Endothelial cell of umbilical vein (primary cell): Measurements from ENCODE around the gene CNNM4. TPM values are rescaled to one million over a fixed set of nuclear protein-coding genes. Genes with fewer than 3 reads are reported as not detected.

Experiments used
- BruUV-seq: library from RNA; stranded (reverse); fragments of 400-500 nt; replicated peaks from 2 replicates; lab custom pipeline; 2021; lab: Mats Ljungman, UMichigan
- CTCF ChIA-PET: fragments of 300-600, 350-600 bp; sonication (Branson Sonifier 250); formaldehyde crosslinking; loops from one replicate; lab custom pipeline; 2021; ENCODE audit warnings: antibody characterized with exemption, inconsistent platforms; lab: Charles Lee
- POLR2A ChIA-PET: fragments of 300-600, 350-600 bp; sonication (Branson Sonifier 250); formaldehyde crosslinking; loops from one replicate; lab custom pipeline; 2021; ENCODE audit warnings: antibody characterized with exemption, inconsistent platforms; lab: Charles Lee
- DNase-seq: peaks from one replicate; pipeline ENCODE4 v3.0.0-alpha.2; 2011; ENCODE audit warnings: low read depth, low spot score
- FAIRE-seq: peaks from 2 replicates; lab custom pipeline; 2011; peaks lifted over from hg19 to GRCh38; lab: Jason Lieb, UNC
- H2AFZ ChIP-seq: 2 replicates; pipeline ENCODE4 v1.6.0; 2012; ENCODE audit warnings: low read depth, low read length, control low read depth, inconsistent platforms
- H3K27ac ChIP-seq: 2 replicates; pipeline ENCODE4 v1.5.1; 2011; ENCODE audit warnings: low read depth, mild to moderate bottlenecking, control low read depth, low read length, moderate library complexity; ENCODE audit not compliant: insufficient read depth
- H3K27me3 ChIP-seq, 2 experiments: 2 replicates each; pipeline versions ENCODE4 v1.6.0 to v1.6.1; 2011; ENCODE audit warnings: low read length in 2 of 2, mixed read lengths in 1 of 2; ENCODE audit not compliant: control insufficient read depth in 2 of 2, insufficient read depth in 2 of 2
- H3K36me3 ChIP-seq, 2 experiments: 2 replicates in 1 of 2; 3 replicates in 1 of 2; pipeline ENCODE4 v1.5.1; 2011; ENCODE audit warnings: low read length in 2 of 2, mild to moderate bottlenecking in 1 of 2, moderate library complexity in 1 of 2; ENCODE audit not compliant: control insufficient read depth in 2 of 2, insufficient read depth in 2 of 2; ENCODE audit errors: extremely low read depth in 1 of 2
- H3K4me1 ChIP-seq: 3 replicates; pipeline ENCODE4 v1.5.1; 2011; ENCODE audit warnings: mild to moderate bottlenecking, low read length; ENCODE audit not compliant: control insufficient read depth, insufficient read depth; ENCODE audit errors: extremely low read depth
- H3K4me2 ChIP-seq: 2 replicates; pipeline ENCODE4 v1.6.1; 2011; ENCODE audit warnings: low read length, control low read depth, mixed read lengths; ENCODE audit not compliant: insufficient read depth
- H3K4me3 ChIP-seq, 3 experiments: fragments of 200-600 bp in 1 of 3; sonication (generic), shearing (Covaris generic) in 1 of 3; replicated peaks in 1 of 3; 2 replicates each; pipeline ENCODE4 v1.5.1; 2011 to 2016; ENCODE audit warnings: control low read depth in 3 of 3, low read length in 3 of 3, mild to moderate bottlenecking in 2 of 3, inconsistent platforms in 1 of 3, low read depth in 1 of 3, moderate library complexity in 1 of 3; ENCODE audit not compliant: insufficient read depth in 1 of 3
- H3K79me2 ChIP-seq: 2 replicates; pipeline ENCODE4 v1.6.0; 2012; ENCODE audit warnings: low read length, inconsistent platforms; ENCODE audit not compliant: control insufficient read depth, insufficient read depth
- H3K9ac ChIP-seq: replicated peaks from 2 replicates; pipeline ENCODE3; 2011; ENCODE audit warnings: low read length, control low read depth; ENCODE audit not compliant: insufficient read depth; ENCODE audit errors: extremely low read depth
- H3K9me1 ChIP-seq: replicated peaks from 3 replicates; pipeline ENCODE4 v1.6.0; 2011; ENCODE audit warnings: mild to moderate bottlenecking, low read length; ENCODE audit not compliant: control insufficient read depth, insufficient read depth; ENCODE audit errors: extremely low read depth
- H3K9me3 ChIP-seq: replicated peaks from 2 replicates; pipeline ENCODE4 v1.5.1; 2012; ENCODE audit warnings: low read length, inconsistent platforms; ENCODE audit not compliant: control insufficient read depth, insufficient read depth
- H4K20me1 ChIP-seq: replicated peaks from 2 replicates; pipeline ENCODE3; 2011; ENCODE audit warnings: mild to moderate bottlenecking, low read length; ENCODE audit not compliant: control insufficient read depth, insufficient read depth; ENCODE audit errors: extremely low read depth
- EZH2 ChIP-seq: IDR thresholded peaks from 2 replicates; pipeline ENCODE4 v1.6.1; 2012; ENCODE audit warnings: borderline replicate concordance, low read depth, mild to moderate bottlenecking, moderate library complexity, low read length, inconsistent platforms; ENCODE audit not compliant: severe bottlenecking
- FOS ChIP-seq: IDR thresholded peaks from 2 replicates; pipeline ENCODE4 v1.6.1; 2011; ENCODE audit warnings: mild to moderate bottlenecking, low read length, moderate library complexity, borderline replicate concordance; ENCODE audit not compliant: insufficient read depth
- GATA2 ChIP-seq: IDR thresholded peaks from 2 replicates; pipeline ENCODE4 v1.7.0; 2011; ENCODE audit warnings: low read depth, mild to moderate bottlenecking, moderate library complexity, mixed read lengths, low read length; ENCODE audit not compliant: insufficient read length, insufficient read depth
- MYC ChIP-seq: IDR thresholded peaks from one replicate; pipeline ENCODE4 v1.6.1; 2011; ENCODE audit warnings: mild to moderate bottlenecking, low read depth, low read length
- POLR2A ChIP-seq: IDR thresholded peaks from 2 replicates; pipeline ENCODE4 v1.6.1; 2012; ENCODE audit warnings: low read depth, mild to moderate bottlenecking, control low read depth, low read length
- POLR2AphosphoS5 ChIP-seq: IDR thresholded peaks from 2 replicates; pipeline ENCODE4 v1.6.1; 2012; ENCODE audit warnings: low read depth, mild to moderate bottlenecking, control low read depth, low read length, moderate library complexity; ENCODE audit not compliant: insufficient read depth
- dilution Hi-C: fragments of 300-500 bp; cut with MboI; formaldehyde crosslinking; loops from one replicate; pipeline ENCODE4 v1.15.0; 2019; ENCODE audit warnings: low sequenced_read_pairs; ENCODE audit not compliant: extremely low pct_ligation_motif_present
- intact Hi-C: fragments of 100-400 bp; cut with micrococcal nuclease; formaldehyde crosslinking; loops from one replicate; pipeline ENCODE4 v1.10.0; 2022
- polyA plus RNA-seq, 4 experiments: library from polyadenylated mRNA; depleted of rRNA in 3 of 4; stranded (reverse) in 3 of 4; unstranded in 1 of 4; fragments of >200 nt; gene quantifications; 2 replicates each; pipeline versions ENCODE4 v1.2.1 to v1.2.3, GENCODE V29; 2011 to 2012; ENCODE audit warnings: missing spikeins in 1 of 4
- total RNA-seq: library from RNA; stranded (reverse); gene quantifications from 2 replicates; pipeline ENCODE4 v1.2.3, GENCODE V29; 2021
- TF ChIP-seq, protein P1 (sequence below): IDR thresholded peaks from 2 replicates; pipeline ENCODE4 v1.6.1; 2011; ENCODE audit not compliant: insufficient read depth, insufficient read length
- TF ChIP-seq, protein P2 (sequence below), 2 donors: IDR thresholded peaks; 1 replicate in 1 of 2; 2 replicates in 1 of 2; pipeline ENCODE4 v1.5.1; 2011; ENCODE audit warnings: low read length in 2 of 2, mild to moderate bottlenecking in 2 of 2, moderate library complexity in 2 of 2, control low read depth in 1 of 2, inconsistent platforms in 1 of 2, low read depth in 1 of 2; ENCODE audit not compliant: insufficient read depth in 1 of 2; ENCODE audit errors: extremely low read depth in 1 of 2

The CNNM4 gene
- total and polyA plus RNA-seq, 2 donors (not counting 3 experiments of a cell fraction or from before 2014, with no cell fraction given) = 4.7 to 5.3 TPM

DNA sequence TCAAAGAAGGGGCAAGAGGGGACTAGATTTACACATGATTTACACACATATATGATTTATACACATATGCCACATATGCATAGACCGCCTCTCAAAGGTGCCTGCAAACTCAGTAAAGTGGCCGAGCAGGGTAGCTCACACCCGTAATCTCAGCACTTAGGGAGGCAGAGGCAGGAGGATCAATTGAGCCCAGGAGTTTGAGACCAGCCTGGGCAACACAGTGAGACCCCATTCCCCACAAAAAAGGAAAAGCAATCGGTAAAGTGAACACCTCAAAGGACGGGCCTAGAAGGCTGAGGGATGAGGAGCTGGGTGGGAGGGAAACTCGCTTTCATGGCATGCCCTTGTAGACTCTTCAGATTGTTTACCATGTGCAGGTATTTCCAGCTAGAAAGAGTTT is 92.0 kb downstream of the CNNM4 start:
- Histone ChIP-seq H3K27me3 (no peaks in the 10 kb centered on the region), H3K4me3 (no peak overlapping the region), H3K9me3 (no peaks in the 10 kb centered on the region), H3K4me1 (peaks cover 9% of the 10 kb centered on the region), H3K27ac (no peak overlapping the region), H4K20me1 (no peaks in the 10 kb centered on the region), H3K9me1 (no peaks in the 10 kb centered on the region), H3K9ac (no peak overlapping the region), H3K4me2 (no peak overlapping the region), H3K79me2 (peaks cover 3% of the 10 kb centered on the region), H2AFZ (no peak overlapping the region), H3K36me3 (peaks cover 0 to 13% of the 10 kb centered on the region in 2 experiments)
- DNase-seq (no peak), FAIRE-seq (no peak)
- dilution Hi-C loops = no loop called here
- intact Hi-C loops = no loop called here
- ChIA-PET POLR2A (interaction anchor here (0.7 kb wide), 1 partner anchor 811 kb away, joined by 7 read pairs; no protein-coding TSS in a partner anchor), CTCF (interaction anchor here (1.6 kb wide), 1 partner anchor 98 kb away, joined by 4 read pairs; no protein-coding TSS in a partner anchor)
- BruUV-seq = no TSS peak
- TF ChIP-seq, protein P1, sequence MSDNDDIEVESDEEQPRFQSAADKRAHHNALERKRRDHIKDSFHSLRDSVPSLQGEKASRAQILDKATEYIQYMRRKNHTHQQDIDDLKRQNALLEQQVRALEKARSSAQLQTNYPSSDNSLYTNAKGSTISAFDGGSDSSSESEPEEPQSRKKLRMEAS = no peak
- TF ChIP-seq FOS (no peak), MYC (no peak), EZH2 (no peak), POLR2AphosphoS5 (no peak), POLR2A (no peak), GATA2 (no peak)
- TF ChIP-seq, protein P2, sequence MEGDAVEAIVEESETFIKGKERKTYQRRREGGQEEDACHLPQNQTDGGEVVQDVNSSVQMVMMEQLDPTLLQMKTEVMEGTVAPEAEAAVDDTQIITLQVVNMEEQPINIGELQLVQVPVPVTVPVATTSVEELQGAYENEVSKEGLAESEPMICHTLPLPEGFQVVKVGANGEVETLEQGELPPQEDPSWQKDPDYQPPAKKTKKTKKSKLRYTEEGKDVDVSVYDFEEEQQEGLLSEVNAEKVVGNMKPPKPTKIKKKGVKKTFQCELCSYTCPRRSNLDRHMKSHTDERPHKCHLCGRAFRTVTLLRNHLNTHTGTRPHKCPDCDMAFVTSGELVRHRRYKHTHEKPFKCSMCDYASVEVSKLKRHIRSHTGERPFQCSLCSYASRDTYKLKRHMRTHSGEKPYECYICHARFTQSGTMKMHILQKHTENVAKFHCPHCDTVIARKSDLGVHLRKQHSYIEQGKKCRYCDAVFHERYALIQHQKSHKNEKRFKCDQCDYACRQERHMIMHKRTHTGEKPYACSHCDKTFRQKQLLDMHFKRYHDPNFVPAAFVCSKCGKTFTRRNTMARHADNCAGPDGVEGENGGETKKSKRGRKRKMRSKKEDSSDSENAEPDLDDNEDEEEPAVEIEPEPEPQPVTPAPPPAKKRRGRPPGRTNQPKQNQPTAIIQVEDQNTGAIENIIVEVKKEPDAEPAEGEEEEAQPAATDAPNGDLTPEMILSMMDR (IDR thresholded peaks at IDR 0.05; ENCODE audit: extremely low read depth in 1 of 2, insufficient read depth in 1 of 2, low read depth in 1 of 2, low read length in 2 of 2) = no peak
